Spinal cord (tissue), 10 donors: ENCODE results near the gene IL9R. TPM values are rescaled to one million over a fixed set of nuclear protein-coding genes. Genes with fewer than 3 reads are reported as not detected.
"Not testable (repeated sequence)": the region's sequence is repeated elsewhere in the genome, so short reads cannot be mapped to it uniquely, and the experiment has no call there.

ENCODE experiments used
- DNase-seq, 6 donors: peaks; one replicate each; pipeline versions ENCODE4 v3.0.0 to v3.0.0-alpha.2; 2013 to 2015; ENCODE audit warnings: low spot score in 6 of 6, low read depth in 4 of 6
- H3K27ac ChIP-seq: one replicate; pipeline ENCODE4 v1.5.1; 2013; ENCODE audit warnings: low read depth, low read length, control low read depth
- H3K27me3 ChIP-seq: one replicate; pipeline ENCODE4 v1.6.1; 2013; ENCODE audit warnings: low read length; ENCODE audit not compliant: control insufficient read depth, insufficient read depth
- H3K36me3 ChIP-seq: one replicate; pipeline ENCODE4 v1.6.1; 2013; ENCODE audit warnings: low read length; ENCODE audit not compliant: control insufficient read depth, insufficient read depth
- H3K4me1 ChIP-seq: one replicate; pipeline ENCODE4 v1.6.1; 2013; ENCODE audit warnings: low read length; ENCODE audit not compliant: control insufficient read depth, insufficient read depth
- H3K4me3 ChIP-seq: one replicate; pipeline ENCODE4 v1.5.1; 2013; ENCODE audit warnings: low read depth, low read length, control low read depth
- H3K9me3 ChIP-seq: one replicate; pipeline ENCODE4 v1.6.1; 2013; ENCODE audit warnings: low read length; ENCODE audit not compliant: control insufficient read depth, insufficient read depth
- WGBS: methylation state at CpG from one replicate; pipeline ENCODE4 v1.1.5; 2013; ENCODE audit warnings: missing lambda C conversion rate; ENCODE audit not compliant: insufficient coverage; 5-methylcytosine and 5-hydroxymethylcytosine counted together
- polyA plus RNA-seq, 2 donors: library from polyadenylated mRNA; unstranded; fragments of 120-200 nt; gene quantifications; one replicate each; pipeline ENCODE4 v1.2.1, GENCODE V29; 2013; ENCODE audit not compliant: insufficient read length in 2 of 2
- total RNA-seq, 2 donors: library from RNA; depleted of rRNA in 1 of 2; stranded (reverse); fragments of 120-200 nt in 1 of 2; fragments of >200 nt in 1 of 2; gene quantifications; one replicate each; pipeline versions ENCODE4 v1.2.3 to v1.2.4, GENCODE V29; 2013 to 2014
- donor health status: healthy.

The IL9R gene
- total and polyA plus RNA-seq, 4 donors = 0.06 to 0.47 (median 0.10) TPM; not detected in 1

- no peak overlapping the region for H3K4me3 ChIP-seq
- no peaks in the 10 kb centered on the region for H3K27me3 ChIP-seq
- H3K9me3 ChIP-seq = peaks cover 2% of the 10 kb centered on the region
- no peaks in the 10 kb centered on the region for H3K36me3 ChIP-seq
- WGBS = no CpG with 5 or more reads among the region's 1 CpG
- no peak for DNase-seq
- no peaks in the 10 kb centered on the region for H3K4me1 ChIP-seq
- no peak overlapping the region for H3K27ac ChIP-seq
Measured at GRCh38 chrX:155962906-155963305, 34.6 kb upstream of the IL9R start.

GRCh38 chrX:155966876-155967275, 30.6 kb upstream of the IL9R start:
- H3K27ac ChIP-seq = no peak overlapping the region
- no peaks in the 10 kb centered on the region for H3K4me1 ChIP-seq
- H3K27me3 ChIP-seq = no peaks in the 10 kb centered on the region
- no peaks in the 10 kb centered on the region for H3K36me3 ChIP-seq
- no CpG with 5 or more reads among the region's 8 CpGs for WGBS
- H3K9me3 ChIP-seq = peaks cover 4% of the 10 kb centered on the region
- H3K4me3 ChIP-seq = no peak overlapping the region
- DNase-seq = no peak

- DNase-seq = no peak
- no peak overlapping the region for H3K27ac ChIP-seq
- H3K36me3 ChIP-seq = no peaks in the 10 kb centered on the region
- WGBS = 90% methylated on average over 2 of the region's 3 CpGs
- H3K4me1 ChIP-seq = no peaks in the 10 kb centered on the region
- peaks cover 4% of the 10 kb centered on the region for H3K9me3 ChIP-seq
- H3K4me3 ChIP-seq = no peak overlapping the region
- H3K27me3 ChIP-seq = no peaks in the 10 kb centered on the region
Measured at GRCh38 chrX:155967653-155968325, 29.7 kb upstream of the IL9R start.

- WGBS = 40% methylated on average over 1 of the region's 1 CpG
- Histone ChIP-seq H3K4me1 (no peaks in the 10 kb centered on the region), H3K4me3 (no peak overlapping the region), H3K36me3 (no peaks in the 10 kb centered on the region), H3K27ac (no peak overlapping the region), H3K9me3 (peaks cover 4% of the 10 kb centered on the region), H3K27me3 (no peaks in the 10 kb centered on the region)
- no peak for DNase-seq
Measured at GRCh38 chrX:155968326-155968661, 29.2 kb upstream of the IL9R start.

- Histone ChIP-seq H3K36me3 (no peaks in the 10 kb centered on the region), H3K4me3 (no peak overlapping the region), H3K4me1 (no peaks in the 10 kb centered on the region), H3K27ac (no peak overlapping the region), H3K27me3 (no peaks in the 10 kb centered on the region), H3K9me3 (peaks cover 4% of the 10 kb centered on the region)
- no CpG with 5 or more reads among the region's 5 CpGs for WGBS
- DNase-seq = no peak
Measured at GRCh38 chrX:155968791-155969190, 28.7 kb upstream of the IL9R start.

GRCh38 chrX:155971658-155972057, 25.8 kb upstream of the IL9R start:
- not testable (repeated sequence) for H3K4me1 ChIP-seq, H3K27ac ChIP-seq, H3K4me3 ChIP-seq, DNase-seq, H3K36me3 ChIP-seq, H3K9me3 ChIP-seq, H3K27me3 ChIP-seq
- no CpG with 5 or more reads among the region's 5 CpGs for WGBS

- H3K36me3 ChIP-seq, H3K9me3 ChIP-seq, DNase-seq, H3K4me3 ChIP-seq, H3K4me1 ChIP-seq, H3K27ac ChIP-seq, H3K27me3 ChIP-seq: not testable (repeated sequence)
- 93% methylated on average over 3 of the region's 7 CpGs for WGBS
Measured at GRCh38 chrX:155972241-155972640, 25.3 kb upstream of the IL9R start.

- Histone ChIP-seq H3K36me3 (no peaks in the 10 kb centered on the region), H3K27ac (no peak overlapping the region), H3K9me3 (peaks cover 3% of the 10 kb centered on the region), H3K27me3 (no peaks in the 10 kb centered on the region), H3K4me3 (no peak overlapping the region), H3K4me1 (no peaks in the 10 kb centered on the region)
- WGBS = 47% methylated on average over 2 of the region's 2 CpGs
- no peak for DNase-seq
Measured at GRCh38 chrX:155983326-155983725, 14.2 kb upstream of the IL9R start.

- no peak overlapping the region for H3K27ac ChIP-seq
- H3K4me3 ChIP-seq = no peak overlapping the region
- WGBS = 91% methylated on average over 1 of the region's 2 CpGs
- H3K9me3 ChIP-seq = peaks cover 3% of the 10 kb centered on the region
- no peaks in the 10 kb centered on the region for H3K27me3 ChIP-seq
- H3K4me1 ChIP-seq = no peaks in the 10 kb centered on the region
- DNase-seq = no peak
- no peaks in the 10 kb centered on the region for H3K36me3 ChIP-seq
Measured at GRCh38 chrX:155985208-155985607, 12.3 kb upstream of the IL9R start.

- H3K4me3 ChIP-seq, H3K4me1 ChIP-seq, H3K27me3 ChIP-seq, H3K36me3 ChIP-seq, DNase-seq, H3K9me3 ChIP-seq, H3K27ac ChIP-seq: not testable (repeated sequence)
- WGBS = 0% methylated on average over 1 of the region's 2 CpGs
Measured at GRCh38 chrX:155986995-155987394, 10.5 kb upstream of the IL9R start.
